ENCODE measurements around the gene PNMA6F.

DNA sequence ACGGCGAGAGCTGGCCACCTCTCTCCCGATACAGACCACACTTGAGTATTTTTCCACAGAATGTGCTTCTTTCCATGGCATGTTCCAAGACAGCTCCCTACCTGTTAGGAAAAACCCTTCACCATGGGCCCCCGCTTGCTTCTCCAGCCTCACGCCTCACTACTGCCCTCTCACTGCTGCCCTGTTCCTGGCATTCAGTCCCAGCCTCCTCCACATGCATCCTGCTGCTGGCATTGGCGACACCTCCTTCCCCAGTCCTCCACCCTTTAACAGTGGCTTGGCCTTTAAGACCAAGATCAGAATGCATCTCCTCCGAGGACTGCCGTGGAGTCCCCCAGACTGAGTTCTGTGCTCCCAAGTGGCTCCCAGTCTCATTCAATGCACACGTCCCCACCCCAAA lies 10.7 kb downstream of the PNMA6F start:
- TF ChIP-seq, protein P1, sequence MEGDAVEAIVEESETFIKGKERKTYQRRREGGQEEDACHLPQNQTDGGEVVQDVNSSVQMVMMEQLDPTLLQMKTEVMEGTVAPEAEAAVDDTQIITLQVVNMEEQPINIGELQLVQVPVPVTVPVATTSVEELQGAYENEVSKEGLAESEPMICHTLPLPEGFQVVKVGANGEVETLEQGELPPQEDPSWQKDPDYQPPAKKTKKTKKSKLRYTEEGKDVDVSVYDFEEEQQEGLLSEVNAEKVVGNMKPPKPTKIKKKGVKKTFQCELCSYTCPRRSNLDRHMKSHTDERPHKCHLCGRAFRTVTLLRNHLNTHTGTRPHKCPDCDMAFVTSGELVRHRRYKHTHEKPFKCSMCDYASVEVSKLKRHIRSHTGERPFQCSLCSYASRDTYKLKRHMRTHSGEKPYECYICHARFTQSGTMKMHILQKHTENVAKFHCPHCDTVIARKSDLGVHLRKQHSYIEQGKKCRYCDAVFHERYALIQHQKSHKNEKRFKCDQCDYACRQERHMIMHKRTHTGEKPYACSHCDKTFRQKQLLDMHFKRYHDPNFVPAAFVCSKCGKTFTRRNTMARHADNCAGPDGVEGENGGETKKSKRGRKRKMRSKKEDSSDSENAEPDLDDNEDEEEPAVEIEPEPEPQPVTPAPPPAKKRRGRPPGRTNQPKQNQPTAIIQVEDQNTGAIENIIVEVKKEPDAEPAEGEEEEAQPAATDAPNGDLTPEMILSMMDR (IDR thresholded peaks at IDR 0.05), result no peak
- TF ChIP-seq POLR2A (IDR thresholded peaks at IDR 0.05), result no peak

Data from right lobe of liver (tissue), 4 donors.